NCI-H1694 (cell line): ENCODE results near the gene DXO.
"Not testable (repeated sequence)": the region's sequence is repeated elsewhere in the genome, so short reads cannot be mapped to it uniquely, and the experiment has no call there.

Source experiments
- DNase-seq: peaks from one replicate; lab custom pipeline; 2025; lab: John Stamatoyannopoulos, UW

Gene DXO

DNA sequence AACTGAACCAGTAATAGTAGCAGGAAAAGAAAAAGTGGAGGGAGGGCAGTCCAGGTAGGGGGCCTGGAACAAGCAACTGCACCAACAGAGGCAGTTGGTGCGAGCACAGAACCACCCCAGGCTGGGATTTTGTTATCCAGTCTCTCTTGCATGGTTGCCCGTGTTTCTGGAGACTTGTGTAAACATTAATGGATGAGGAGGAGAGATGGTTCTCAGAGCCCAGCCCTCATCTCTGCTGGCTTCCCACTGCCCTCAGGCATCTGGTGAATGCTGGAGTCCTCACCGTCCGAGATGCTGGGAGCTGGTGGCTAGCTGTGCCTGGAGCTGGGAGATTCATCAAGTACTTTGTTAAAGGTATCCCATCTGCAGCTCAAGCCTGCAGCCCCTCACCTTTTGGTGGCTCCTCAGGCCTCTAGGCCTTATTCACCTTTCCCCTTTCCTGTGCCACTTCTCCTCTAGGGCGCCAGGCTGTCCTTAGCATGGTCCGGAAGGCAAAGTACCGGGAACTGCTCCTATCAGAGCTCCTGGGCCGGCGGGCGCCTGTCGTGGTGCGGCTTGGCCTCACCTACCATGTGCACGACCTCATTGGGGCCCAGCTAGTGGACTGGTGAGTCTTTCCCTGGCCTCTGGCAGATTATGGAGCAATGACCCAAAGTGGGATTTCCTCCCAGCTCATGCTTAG, 8.4 kb upstream of the DXO start:
- DNase-seq, result not testable (repeated sequence)

- DNase-seq, result no peak
Observed at GRCh38 chr6:31979238-31979898, 7.4 kb upstream of the DXO start.

DNA sequence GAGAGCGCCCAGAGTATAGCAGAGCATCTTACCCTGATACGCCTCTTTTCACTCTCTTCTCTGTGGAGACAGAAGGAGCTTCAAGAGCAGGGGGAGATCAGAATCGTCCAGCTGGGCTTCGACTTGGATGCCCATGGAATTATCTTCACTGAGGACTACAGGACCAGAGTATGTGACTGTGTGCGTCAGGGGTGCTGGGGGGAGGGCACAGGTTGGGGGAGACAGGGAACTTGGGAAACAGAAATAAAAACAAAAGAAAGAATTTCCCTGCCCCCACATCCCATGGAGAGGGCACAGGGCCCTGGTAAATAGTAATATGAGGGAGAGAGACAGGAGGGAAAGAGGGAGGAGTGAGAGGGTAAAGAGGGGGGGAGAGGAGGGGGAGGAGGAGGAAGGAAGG, 6.9 kb upstream of the DXO start:
- DNase-seq, result no peak

DNA sequence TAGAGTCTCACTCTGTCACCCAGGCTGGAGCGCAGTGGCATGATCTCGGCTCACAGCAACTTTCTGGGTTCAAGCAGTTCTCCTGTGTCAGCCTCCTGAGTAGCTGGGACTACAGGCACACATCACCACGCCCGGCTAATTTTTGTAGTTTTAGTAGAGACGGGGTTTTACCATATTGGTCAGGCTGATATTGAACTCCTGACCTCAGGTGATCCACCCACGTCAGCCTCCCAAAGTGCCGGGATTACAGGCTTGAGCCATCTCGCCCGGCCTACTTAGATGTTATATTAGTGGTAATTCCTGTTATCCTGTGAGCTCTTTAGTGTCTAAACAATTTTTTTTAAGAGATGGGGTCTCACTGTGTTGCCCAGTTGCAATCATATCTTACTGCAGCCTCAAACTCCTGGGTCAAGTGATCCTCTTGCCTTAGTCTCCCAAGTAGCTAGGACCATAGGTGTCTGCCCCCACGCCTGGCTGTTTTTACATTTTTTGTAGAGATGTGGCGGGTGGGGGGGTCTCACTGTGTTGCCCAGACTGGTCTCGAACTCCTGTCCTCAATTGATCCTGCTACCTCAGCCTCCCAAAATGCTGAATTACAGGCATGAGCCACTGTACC, 6.0 kb upstream of the DXO start:
- DNase-seq, result no peak

- DNase-seq, result not testable (repeated sequence)
Observed at GRCh38 chr6:31976065-31976464, 4.1 kb upstream of the DXO start.

DNA sequence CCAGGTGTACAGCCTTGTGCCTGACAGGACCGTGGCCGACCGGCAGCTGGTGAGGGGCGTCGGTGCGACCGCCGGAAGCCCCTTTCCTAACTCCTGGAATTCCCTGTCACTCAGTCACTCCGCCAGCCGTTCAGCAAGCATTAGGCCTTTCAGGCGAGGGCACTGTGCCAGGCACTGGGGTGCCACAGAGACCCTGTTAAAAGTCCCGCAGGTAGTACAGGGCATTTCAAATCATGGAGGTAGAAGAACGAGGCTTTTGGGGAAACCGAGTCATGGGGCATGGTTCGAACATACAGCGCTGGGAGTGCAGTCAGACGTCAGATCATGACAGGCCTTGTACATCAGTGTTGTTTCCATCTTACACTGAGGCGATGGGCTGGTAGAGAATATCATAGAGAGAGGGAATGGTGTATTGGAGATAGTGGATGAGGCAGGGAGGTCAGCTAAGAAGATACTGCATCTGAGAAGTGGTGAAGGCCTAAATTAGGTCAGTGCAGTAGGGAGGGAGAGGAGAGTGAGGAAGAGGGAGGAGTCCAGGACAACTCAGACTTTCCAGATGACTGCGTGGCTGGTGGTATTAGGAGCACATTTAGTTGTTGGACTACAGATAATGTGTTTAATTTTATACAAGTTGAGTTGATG, 892 bp upstream of the DXO start:
- DNase-seq, result no peak

DNA sequence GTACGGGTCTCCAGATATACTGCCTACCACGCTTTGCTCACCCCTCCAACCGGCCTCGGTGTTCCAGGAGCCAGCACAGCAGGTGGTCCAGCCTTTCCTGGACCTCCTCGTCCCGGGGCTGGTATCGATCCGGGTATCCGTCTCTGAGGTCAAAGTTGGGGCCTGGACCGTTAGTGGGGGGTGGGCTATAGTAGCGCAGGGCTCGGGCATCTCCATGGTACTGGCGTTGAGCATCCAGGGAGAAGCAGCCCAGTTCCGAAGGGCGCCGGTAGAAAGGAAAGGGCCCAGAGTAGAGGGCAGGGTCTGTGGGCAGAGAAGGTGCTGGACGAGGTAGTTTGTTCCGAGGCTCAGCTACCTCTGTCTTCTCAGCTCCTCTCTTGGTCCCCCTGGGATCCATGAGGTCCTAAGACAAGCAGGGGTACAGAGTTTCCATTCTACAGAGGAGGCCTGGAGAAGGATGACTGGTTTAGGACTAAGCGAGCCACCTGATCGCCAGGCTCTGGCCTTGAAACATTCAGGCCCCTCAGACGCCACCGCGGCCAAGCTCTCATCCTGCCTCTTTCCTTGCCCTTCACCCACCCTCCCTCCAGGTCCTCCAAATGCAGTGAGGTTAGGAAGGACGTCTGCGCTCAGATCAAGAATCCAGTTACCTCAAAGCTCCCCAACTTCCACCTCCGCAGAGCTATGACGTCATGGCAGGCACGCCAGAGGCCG, 502 bp downstream of the DXO start:
- no peak for DNase-seq

DNA sequence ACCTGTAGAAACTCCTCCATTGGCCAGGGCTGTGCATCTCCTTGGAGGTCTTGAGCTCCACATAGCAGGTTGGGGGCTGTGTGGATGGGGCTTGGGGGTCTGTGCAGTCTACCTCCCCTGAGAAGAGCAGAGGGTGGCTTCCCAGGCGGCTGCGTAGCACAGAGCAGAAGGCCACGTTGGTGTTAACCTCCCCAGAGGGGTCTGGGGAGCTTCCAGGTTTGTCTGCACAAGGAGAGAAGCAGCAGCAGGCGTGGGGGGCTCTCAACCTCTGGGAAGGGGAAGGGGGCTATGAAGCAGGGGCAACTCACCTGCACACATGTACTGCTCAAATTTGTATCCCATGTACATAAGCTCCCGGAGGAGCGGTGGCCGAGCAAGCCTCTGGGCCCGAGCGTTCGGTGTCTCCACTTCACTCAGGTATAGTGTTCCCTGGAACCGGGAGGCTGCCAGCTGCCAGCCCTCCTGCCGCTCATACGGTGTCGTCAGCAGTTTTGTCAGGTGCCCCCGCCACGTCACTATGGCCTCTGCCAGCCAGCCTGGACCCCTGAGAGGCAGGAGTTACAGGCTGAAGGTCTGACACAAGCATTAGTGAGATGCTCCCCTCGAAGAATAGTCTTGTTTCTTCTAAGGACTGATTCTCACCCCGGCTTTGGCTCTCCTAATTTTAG, 1.2 kb downstream of the DXO start:
- DNase-seq, result no peak

DNA sequence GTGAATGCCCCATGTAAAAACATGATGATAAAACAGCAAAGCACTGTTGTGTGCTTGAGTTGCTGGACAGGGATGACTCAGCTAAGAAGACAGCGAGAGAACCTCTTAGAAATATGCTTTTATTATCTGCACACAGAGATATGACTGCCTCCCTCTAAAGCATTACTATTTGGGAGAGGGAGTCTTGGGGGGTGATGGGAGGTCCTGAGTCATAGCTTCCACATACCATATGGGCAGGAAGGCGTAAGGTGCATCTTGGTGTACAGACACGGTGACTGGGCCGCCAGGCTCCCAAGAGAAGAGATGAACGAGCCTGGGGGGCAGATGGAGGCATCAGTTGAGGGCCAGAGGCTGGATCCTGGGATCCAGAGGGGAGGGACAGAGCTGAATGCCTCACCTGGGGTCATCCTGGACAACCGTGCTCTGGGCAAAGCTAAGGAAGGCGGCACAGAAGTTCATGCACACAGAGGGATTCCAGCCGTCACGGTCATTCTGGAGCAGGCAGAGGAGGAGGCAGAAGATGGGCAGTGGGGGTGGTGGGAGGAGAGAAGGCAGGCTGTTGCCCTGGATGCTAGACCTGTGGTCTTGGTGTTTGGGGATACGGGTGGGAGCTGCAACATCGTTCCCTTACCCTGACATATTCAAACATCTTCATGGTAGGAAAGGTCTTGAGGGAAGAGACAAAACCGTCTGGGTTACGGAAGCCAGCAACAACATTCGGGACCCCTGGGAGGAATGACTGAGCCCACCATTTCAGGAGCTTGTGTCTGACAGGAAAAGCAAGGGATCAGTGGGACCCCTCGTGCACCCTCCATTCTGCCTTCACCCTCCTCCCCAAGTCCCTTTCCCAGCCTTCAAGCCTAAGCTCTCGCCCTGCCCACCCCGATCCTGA, 2.0 kb downstream of the DXO start:
- DNase-seq, result no peak

DNA sequence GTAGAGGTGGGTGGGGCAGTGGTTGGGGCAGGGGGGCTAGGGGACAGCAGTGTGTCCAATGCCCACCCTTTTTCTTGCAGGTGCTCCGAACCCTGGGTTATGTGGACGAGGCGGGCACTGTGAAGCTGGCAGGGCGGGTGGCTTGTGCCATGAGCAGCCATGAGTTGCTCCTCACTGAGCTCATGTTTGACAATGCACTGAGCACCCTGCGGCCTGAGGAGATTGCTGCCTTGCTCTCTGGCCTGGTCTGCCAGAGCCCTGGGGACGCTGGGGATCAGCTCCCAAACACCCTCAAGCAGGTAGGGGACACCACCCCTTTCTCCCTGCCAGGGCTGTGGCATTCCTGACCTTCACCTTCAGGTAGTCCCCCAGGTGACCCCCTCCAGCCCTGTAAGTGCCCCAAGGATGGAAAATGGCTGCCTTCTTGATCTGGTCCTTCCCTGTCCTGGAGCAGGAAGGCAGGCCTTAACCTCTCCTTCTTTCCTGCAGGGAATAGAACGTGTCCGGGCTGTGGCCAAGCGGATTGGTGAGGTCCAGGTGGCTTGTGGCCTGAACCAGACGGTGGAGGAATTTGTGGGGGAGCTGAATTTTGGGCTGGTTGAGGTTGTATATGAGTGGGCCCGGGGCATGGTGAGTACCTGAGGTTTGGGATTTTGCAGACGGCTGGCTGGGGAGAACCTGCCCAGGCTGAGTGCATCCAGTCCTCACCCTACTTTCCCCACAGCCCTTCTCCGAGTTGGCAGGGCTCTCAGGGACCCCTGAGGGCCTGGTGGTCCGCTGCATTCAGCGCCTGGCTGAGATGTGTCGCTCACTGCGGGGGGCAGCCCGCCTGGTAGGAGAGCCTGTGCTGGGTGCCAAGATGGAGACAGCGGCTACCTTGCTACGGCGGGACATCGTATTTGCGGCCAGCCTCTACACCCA, 2.9 kb downstream of the DXO start:
- DNase-seq, result no peak

GRCh38 chr6:31968326-31968725, 3.6 kb downstream of the DXO start:
- DNase-seq, result no peak

DNA sequence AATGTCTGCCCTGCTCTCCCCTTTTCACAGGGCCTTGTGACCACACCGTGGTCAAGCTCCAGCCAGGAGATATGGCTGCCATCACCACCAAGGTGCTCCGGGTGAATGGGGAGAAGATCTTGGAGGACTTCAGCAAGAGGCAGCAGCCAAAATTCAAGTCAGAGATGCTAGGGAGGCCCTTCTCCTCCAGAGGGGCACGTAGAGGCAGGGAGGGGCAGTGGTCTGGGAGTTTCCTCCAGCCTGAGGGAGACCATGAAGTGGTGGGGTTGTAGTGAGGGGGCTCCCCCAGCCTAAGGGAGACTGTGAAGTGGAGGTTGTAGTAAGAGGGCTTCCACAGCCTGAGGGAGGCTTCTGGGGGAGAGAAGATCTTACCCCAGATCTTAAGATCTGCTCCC, 4.0 kb downstream of the DXO start:
- no peak for DNase-seq

- no peak for DNase-seq
Observed at GRCh38 chr6:31966997-31967925, 4.7 kb downstream of the DXO start.

DNA sequence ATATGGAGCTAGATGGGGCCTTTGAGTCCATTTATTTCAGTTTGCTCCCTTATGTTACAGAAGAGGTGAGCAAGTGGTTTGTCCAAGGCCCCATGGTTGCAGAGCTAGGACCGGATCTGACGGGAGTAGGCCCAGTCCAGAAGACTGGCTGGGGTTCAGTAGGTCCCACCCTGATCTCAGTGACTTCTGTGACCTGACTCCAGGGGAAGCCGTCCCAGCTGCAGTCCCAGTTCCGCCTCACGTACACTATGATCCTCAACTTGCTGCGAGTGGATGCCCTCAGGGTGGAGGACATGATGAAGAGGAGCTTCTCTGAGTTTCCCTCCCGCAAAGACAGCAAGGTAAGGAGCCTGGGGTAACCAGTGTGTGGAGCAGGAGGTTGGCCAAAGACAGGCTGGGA, 5.4 kb downstream of the DXO start:
- DNase-seq, result no peak

- DNase-seq, result no peak
Observed at GRCh38 chr6:31965700-31966099, 6.2 kb downstream of the DXO start.

GRCh38 chr6:31963921-31964320, 8.0 kb downstream of the DXO start:
- DNase-seq, result no peak

DNA sequence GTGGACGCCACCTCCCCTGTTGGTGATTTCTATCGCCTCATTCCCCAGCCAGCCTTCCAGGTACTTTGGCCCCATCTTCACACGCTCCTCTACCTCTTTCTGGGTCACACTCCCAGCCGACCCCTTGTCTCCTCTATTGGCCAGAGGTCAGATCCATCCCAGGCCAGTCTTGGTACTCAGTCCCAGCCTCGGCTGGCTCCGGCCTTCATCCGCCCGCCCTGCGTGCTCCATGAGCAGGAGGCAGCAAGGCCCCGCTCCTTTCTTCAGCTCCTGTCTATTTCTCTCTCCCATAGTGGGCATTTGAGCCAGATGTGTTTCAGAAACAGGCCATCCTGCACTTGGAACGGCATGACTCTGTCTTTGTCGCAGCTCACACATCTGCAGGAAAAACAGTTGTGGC, 10.3 kb downstream of the DXO start:
- DNase-seq, result no peak
